Breast epithelium (tissue), 3 donors: ENCODE data around the gene KIF21B.

Source experiments
- POLR2A ChIP-seq: fragments of 450-650 bp; IDR thresholded peaks from one replicate; pipeline ENCODE4 v1.6.1; 2016; ENCODE audit warnings: antibody characterized with exemption, mild to moderate bottlenecking, moderate library complexity
- TF ChIP-seq, protein P1 (sequence below), 3 donors: fragments of 450-650 bp; IDR thresholded peaks; one replicate each; pipeline ENCODE4 v1.5.1; 2016 to 2017; ENCODE audit warnings: antibody characterized with exemption in 3 of 3, mild to moderate bottlenecking in 3 of 3, moderate library complexity in 3 of 3

DNA sequence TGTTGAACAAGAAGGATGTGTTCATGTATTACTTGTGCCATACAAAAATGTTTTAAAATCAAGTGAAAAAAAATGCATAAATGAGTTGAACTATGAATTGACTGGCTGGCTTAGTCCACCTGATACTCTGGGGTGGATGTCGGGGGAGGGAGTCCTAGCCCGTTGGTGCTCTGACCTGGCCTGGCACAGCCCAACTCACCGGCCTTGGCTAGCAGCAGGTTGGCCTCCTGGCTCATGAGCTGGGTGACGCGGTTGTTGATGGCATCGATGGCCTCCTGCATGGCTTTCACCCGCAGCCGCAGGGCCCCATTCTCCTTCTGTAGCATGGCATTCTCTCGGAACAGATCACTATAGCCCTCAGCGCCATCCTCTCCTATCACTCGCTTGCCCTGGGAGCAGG lies 21.6 kb downstream of the KIF21B start:
- TF ChIP-seq, protein P1, sequence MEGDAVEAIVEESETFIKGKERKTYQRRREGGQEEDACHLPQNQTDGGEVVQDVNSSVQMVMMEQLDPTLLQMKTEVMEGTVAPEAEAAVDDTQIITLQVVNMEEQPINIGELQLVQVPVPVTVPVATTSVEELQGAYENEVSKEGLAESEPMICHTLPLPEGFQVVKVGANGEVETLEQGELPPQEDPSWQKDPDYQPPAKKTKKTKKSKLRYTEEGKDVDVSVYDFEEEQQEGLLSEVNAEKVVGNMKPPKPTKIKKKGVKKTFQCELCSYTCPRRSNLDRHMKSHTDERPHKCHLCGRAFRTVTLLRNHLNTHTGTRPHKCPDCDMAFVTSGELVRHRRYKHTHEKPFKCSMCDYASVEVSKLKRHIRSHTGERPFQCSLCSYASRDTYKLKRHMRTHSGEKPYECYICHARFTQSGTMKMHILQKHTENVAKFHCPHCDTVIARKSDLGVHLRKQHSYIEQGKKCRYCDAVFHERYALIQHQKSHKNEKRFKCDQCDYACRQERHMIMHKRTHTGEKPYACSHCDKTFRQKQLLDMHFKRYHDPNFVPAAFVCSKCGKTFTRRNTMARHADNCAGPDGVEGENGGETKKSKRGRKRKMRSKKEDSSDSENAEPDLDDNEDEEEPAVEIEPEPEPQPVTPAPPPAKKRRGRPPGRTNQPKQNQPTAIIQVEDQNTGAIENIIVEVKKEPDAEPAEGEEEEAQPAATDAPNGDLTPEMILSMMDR (IDR thresholded peaks at IDR 0.05), result no peak
- no peak for TF ChIP-seq POLR2A
